Ectodermal cell (in vitro differentiated cells): ENCODE measurements around the gene MTNR1B.

ENCODE experiments used
- H3K27ac ChIP-seq: 2 replicates; pipeline ENCODE4 v1.7.0; 2013; ENCODE audit warnings: mild to moderate bottlenecking, low read depth, low read length; ENCODE audit not compliant: insufficient read depth, poor library complexity, severe bottlenecking
- H3K27me3 ChIP-seq: 2 replicates; pipeline ENCODE4 v1.7.0; 2013; ENCODE audit warnings: mild to moderate bottlenecking, low read length; ENCODE audit not compliant: insufficient read depth, control insufficient read depth, poor library complexity, severe bottlenecking
- H3K36me3 ChIP-seq: one replicate; pipeline ENCODE4 v1.7.0; 2013; ENCODE audit warnings: low read length; ENCODE audit not compliant: control insufficient read depth, insufficient read depth
- H3K4me1 ChIP-seq: one replicate; pipeline ENCODE4 v1.7.0; 2013; ENCODE audit warnings: low read length; ENCODE audit not compliant: control insufficient read depth, insufficient read depth
- H3K4me3 ChIP-seq: 2 replicates; pipeline ENCODE4 v1.7.0; 2013; ENCODE audit warnings: low read depth, low read length, control low read depth; ENCODE audit not compliant: insufficient read depth
- H3K9me3 ChIP-seq: 2 replicates; pipeline ENCODE4 v1.7.0; 2013; ENCODE audit warnings: mild to moderate bottlenecking, low read length, moderate library complexity; ENCODE audit not compliant: control insufficient read depth
- WGBS, 2 experiments: methylation state at CpG; one replicate each; pipeline ENCODE4 v1.1.7; 2013; ENCODE audit warnings: missing lambda C conversion rate in 2 of 2; 5-methylcytosine and 5-hydroxymethylcytosine counted together

MTNR1B gene

DNA sequence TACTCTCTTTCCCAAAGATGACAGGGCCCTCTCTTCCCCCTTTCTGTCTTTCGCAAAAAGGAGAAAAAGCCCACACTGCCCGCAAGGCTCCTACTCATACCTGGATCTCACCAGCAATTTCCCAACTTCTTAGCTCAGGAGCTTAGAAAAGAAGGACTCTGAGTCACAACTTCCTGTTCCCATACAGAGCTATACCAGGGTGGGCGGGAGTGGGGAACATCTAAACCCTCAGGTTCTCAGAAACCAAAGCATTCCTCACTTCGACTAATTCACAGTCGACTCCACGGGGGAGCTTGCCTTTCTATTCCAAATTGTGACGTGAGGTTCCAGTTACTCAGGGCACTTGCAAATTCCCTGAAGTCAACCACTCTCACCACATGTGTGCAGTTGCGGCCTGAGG, 61.9 kb downstream of the MTNR1B start:
- no peak overlapping the region for H3K27ac ChIP-seq
- no peaks in the 10 kb centered on the region for H3K4me1 ChIP-seq
- H3K9me3 ChIP-seq = no peaks in the 10 kb centered on the region
- H3K27me3 ChIP-seq = no peaks in the 10 kb centered on the region
- H3K36me3 ChIP-seq = no peaks in the 10 kb centered on the region
- no peak overlapping the region for H3K4me3 ChIP-seq
- WGBS, 2 experiments = 58 to 72% methylated on average over 8 of the region's 8 CpGs
